Skeletal muscle satellite cell (primary cell): ENCODE data around the gene RUNX3.

ENCODE experiments used
- H3K27me3 ChIP-seq: 2 replicates; pipeline ENCODE4 v1.7.0; 2013; ENCODE audit warnings: low read length; ENCODE audit not compliant: control insufficient read depth, insufficient read depth
- H3K36me3 ChIP-seq: 2 replicates; pipeline ENCODE4 v1.7.0; 2013; ENCODE audit warnings: mild to moderate bottlenecking, control low read depth, low read length; ENCODE audit not compliant: insufficient read depth
- H3K4me1 ChIP-seq: 2 replicates; pipeline ENCODE4 v1.7.0; 2013; ENCODE audit warnings: low read length; ENCODE audit not compliant: control insufficient read depth, insufficient read depth
- H3K4me2 ChIP-seq: 2 replicates; pipeline ENCODE4 v1.7.0; 2013; ENCODE audit warnings: mild to moderate bottlenecking, low read length
- H3K4me3 ChIP-seq: 2 replicates; pipeline ENCODE4 v1.7.0; 2013; ENCODE audit warnings: low read length
- H3K9ac ChIP-seq: 2 replicates; pipeline ENCODE4 v1.7.0; 2013; ENCODE audit warnings: mild to moderate bottlenecking, low read depth, low read length, moderate library complexity
- H3K9me3 ChIP-seq: replicated peaks from 2 replicates; pipeline ENCODE4 v1.7.0; 2013; ENCODE audit warnings: mild to moderate bottlenecking, control low read depth, low read length

The RUNX3 gene

DNA sequence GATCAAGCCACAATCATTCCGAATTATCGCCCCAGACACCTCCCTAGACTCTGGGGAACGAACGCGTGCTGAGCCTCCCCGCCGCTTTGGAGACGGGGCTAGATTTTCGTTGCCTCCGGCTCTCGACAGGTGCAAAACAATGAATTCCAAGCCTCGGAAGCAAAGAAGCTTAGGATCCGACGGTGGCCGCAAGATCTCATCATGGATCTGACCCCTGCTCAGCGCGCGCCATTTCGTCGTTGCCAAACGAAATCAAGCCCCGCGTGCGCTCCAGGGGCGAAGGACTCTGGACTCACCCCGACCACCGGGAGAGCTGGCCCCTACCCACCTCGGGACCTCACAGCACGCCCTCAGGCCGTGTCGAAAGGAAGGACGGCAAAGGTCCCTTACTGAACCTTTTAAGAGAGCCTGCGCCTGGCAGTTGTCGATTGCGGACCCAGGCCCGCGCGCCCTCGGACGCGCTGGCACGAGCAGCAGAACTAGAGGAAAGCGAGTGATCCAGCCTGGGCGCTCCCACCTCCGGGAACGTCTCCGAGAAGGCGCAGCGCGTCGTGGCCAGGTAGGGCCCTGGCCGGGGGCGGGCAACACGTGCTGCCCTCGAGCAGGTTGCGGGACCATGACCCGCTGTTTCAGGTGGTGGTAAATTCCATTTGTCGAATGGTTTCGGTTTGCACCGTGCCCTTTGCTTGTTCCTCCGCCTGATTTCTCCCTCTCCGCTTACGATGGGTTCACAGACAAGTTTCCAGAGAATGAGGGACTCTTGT is 1.6 kb upstream of the RUNX3 start:
- peaks cover 91% of the 10 kb centered on the region for H3K27me3 ChIP-seq
- H3K9ac ChIP-seq: no peak overlapping the region
- H3K4me1 ChIP-seq: peaks cover 8% of the 10 kb centered on the region
- no peak overlapping the region for H3K4me3 ChIP-seq
- H3K4me2 ChIP-seq: no peak overlapping the region
- H3K36me3 ChIP-seq: no peaks in the 10 kb centered on the region
- no peaks in the 10 kb centered on the region for H3K9me3 ChIP-seq

DNA sequence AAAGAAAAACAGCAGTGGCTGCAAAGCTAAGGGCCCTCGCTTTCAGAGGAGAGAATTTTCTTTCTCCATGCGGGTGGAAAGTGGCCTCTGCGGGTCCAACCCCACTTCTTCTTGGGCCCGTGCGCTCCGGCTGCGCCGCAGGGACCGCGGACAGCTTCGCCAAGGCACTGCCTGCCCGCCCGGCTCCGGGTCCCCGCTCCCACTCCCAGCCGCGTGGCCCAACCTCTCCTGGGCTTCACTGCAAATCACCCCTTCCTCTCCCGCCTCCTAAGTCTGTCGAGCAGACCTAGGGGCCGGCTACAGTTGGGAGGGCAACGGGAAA is 1.0 kb upstream of the RUNX3 start:
- Histone ChIP-seq H3K36me3 (no peaks in the 10 kb centered on the region), H3K4me3 (no peak overlapping the region), H3K27me3 (peaks cover 93% of the 10 kb centered on the region), H3K4me1 (peaks cover 8% of the 10 kb centered on the region), H3K9me3 (no peaks in the 10 kb centered on the region), H3K4me2 (no peak overlapping the region), H3K9ac (no peak overlapping the region)

DNA sequence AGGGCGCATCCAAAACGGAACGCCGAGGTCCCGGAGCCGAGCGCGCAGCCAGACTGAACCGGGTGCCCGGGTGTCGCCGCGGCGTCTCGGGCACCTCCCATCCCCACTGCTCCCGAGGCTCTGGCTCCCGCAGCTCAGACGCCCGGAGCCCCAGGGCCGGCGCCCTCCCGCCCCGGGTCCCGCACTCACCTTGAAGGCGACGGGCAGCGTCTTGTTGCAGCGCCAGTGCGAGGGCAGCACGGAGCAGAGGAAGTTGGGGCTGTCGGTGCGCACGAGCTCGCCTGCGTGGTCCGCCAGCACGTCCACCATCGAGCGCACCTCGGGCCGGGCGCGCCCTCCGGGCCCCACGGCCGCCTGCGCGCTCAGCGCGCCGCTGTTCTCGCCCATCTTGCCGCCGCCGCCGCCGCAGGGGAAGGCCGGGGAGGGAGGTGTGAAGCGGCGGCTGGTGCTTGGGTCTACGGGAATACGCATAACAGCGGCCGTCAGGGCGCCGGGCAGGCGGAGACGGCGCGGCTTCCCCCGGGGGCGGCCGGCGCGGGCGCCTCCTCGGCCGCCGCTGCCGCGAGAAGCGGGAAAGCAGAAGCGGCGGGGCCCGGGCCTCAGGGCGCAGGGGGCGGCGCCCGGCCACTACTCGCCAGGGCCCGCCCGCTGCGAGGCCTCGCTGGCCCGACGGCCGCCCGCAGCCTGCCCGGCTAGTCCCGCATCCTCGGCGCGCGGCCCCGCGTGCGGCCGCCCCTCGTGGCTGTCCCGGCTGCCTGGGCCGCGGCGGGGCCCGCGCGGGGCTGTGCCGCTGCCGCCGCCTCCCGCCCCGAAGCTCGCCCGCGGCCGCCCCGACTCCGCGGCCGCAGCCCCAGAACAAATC is 447 bp downstream of the RUNX3 start:
- no peaks in the 10 kb centered on the region for H3K9me3 ChIP-seq
- no peak overlapping the region for H3K9ac ChIP-seq
- H3K27me3 ChIP-seq: peaks cover 94% of the 10 kb centered on the region
- H3K36me3 ChIP-seq: no peaks in the 10 kb centered on the region
- peaks cover 8% of the 10 kb centered on the region for H3K4me1 ChIP-seq
- peak overlapping the region; percentile 5 for H3K4me2 ChIP-seq
- no peak overlapping the region for H3K4me3 ChIP-seq

DNA sequence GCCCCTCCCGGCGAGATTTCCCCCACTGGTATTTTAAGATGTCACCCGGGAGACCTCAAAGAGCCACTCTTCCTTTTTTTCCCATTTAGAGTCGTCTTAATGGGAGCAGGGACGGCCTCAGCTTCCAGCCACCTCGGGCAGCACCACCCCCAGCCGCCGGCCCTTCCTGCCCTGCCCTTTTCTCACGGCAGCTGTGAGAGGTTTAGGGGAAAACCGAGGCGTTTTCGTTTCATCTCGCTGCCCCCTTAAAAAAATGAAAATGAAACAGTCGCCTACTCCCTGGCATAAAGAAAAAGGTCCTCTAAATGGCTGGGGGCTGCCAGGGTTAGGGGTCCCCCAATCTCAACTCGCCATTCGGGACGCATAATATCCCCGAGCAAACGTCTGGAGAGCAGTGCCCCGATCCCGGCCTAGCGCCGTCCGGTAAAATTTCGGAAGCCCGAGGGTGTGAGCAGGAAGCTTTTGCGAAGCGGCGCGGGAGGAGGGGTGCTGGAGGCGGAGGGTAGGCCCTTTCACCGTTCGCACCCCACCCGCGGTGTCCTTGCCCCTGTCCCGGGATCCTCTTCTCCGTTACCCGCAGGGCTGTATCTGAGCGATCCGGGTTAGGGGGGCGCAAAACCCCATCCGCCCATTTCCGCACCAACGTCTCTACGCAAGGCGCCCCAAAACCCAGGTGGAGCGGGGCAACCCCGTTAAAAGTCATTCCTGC is 1.2 kb downstream of the RUNX3 start:
- Histone ChIP-seq H3K27me3 (peaks cover 93% of the 10 kb centered on the region), H3K36me3 (no peaks in the 10 kb centered on the region), H3K9ac (no peak overlapping the region), H3K4me2 (peak overlapping the region; percentile 43), H3K4me3 (no peak overlapping the region), H3K4me1 (peaks cover 8% of the 10 kb centered on the region), H3K9me3 (no peaks in the 10 kb centered on the region)

DNA sequence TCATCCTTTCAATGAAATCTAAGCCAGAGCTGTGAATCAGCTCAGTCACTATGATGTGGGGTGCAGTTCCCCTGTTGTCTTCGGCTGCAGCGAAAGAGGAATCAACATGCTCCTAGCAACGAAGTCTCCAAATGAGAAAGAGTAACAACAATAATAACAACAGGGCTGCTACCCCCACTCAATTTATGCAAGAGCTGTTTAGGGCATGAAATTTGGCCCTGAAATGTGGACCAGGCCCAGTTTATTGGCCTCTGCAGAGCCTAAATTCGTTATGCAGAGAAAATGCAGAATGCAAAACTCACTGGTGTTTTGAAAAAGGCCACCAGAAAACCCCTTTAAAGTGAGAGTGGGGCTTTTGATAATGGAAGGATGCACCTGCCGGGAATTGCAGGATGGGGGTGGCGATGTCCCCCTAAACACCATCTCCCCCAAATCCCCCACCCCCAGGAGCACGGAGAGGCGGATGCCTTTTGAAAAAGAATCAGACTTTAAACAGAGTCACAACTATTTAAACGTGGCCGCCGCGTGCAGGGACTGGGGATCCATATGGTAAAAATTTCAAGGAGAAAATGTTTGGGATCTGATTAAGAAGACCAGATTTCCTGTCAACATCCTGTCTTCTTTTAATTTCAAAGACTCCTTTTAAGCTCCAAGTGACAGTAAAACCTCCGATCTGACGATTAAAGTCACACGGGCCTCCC is 1.9 kb downstream of the RUNX3 start:
- no peak overlapping the region for H3K4me2 ChIP-seq
- peaks cover 86% of the 10 kb centered on the region for H3K27me3 ChIP-seq
- H3K9me3 ChIP-seq: no peaks in the 10 kb centered on the region
- H3K4me3 ChIP-seq: no peak overlapping the region
- no peak overlapping the region for H3K9ac ChIP-seq
- H3K36me3 ChIP-seq: no peaks in the 10 kb centered on the region
- H3K4me1 ChIP-seq: peaks cover 8% of the 10 kb centered on the region

DNA sequence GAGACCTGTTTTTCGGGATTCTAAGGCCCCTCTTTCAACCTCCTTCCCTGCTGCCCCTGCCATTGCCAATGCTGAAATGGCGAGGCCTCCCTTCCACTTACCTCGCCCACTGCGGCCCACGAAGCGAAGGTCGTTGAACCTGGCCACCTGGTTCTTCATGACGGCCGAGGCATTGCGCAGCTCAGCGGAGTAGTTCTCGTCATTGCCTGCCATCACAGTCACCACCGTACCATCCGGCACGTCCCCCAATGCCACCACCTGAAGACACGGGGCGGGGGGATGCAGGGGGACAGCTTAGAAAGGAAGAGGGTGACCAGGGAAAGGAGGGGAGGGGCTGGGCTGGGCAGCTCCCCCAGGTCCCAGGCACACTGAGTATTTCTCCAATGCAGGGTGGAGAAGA is 2.6 kb downstream of the RUNX3 start:
- Histone ChIP-seq H3K36me3 (no peaks in the 10 kb centered on the region), H3K9ac (no peak overlapping the region), H3K4me3 (no peak overlapping the region), H3K9me3 (no peaks in the 10 kb centered on the region), H3K4me1 (peaks cover 8% of the 10 kb centered on the region), H3K27me3 (peaks cover 80% of the 10 kb centered on the region), H3K4me2 (no peak overlapping the region)

DNA sequence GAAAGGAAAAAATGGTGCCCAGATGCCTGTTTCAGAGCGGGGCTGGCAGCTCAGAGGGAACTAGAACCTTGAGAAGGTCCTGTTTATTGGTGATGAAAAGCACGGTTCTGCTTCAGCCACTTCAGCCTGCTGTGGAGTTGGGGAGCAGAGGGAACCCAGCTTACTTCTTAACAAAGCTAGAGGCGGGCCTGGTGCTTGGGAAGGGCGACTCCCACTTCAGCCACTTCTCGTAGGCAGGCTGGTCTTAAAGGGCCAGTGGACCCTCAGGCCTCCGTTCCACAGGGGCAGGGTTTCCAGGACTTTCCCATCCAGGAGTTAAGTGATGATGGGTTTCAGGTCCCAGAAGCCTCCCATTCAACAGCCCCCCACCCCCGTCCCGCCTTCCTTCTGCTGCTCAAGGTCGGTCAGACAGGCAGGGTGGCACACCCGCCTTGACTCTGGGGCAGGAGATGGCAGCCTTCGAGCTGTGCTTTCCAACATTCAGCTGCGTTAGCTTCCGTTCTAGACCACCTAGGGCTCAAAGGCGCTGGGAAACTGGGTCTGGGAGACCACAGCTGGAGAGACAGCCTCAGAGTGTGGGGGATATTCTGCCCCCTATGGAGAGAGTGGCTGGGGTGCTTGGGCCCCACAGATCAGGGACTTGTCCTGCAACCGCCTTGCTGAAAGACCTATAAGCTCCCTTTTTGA is 3.4 kb downstream of the RUNX3 start:
- H3K9ac ChIP-seq: no peak overlapping the region
- H3K4me1 ChIP-seq: peaks cover 5% of the 10 kb centered on the region
- H3K36me3 ChIP-seq: no peaks in the 10 kb centered on the region
- no peak overlapping the region for H3K4me3 ChIP-seq
- H3K4me2 ChIP-seq: no peak overlapping the region
- peaks cover 76% of the 10 kb centered on the region for H3K27me3 ChIP-seq
- no peaks in the 10 kb centered on the region for H3K9me3 ChIP-seq

DNA sequence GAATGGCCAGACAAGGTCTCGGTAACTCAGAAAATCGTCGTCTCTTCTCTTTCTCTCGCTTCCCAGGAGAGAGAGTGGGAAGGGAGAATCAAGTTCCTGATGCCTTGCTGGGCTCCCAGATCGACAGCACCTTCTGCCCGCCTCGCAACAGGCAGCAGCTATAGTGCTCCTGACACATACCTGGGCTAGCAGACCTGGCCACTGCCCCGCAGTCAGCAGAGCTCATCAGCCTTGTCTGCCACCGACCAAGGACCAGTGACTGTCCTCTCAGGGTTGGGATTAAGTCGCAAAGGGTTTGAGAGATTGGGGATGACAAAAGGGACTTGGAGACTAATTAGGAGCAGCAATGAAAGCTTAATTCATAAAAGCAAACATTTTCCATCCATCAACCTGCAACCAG is 4.1 kb downstream of the RUNX3 start:
- Histone ChIP-seq H3K36me3 (no peaks in the 10 kb centered on the region), H3K4me3 (no peak overlapping the region)

DNA sequence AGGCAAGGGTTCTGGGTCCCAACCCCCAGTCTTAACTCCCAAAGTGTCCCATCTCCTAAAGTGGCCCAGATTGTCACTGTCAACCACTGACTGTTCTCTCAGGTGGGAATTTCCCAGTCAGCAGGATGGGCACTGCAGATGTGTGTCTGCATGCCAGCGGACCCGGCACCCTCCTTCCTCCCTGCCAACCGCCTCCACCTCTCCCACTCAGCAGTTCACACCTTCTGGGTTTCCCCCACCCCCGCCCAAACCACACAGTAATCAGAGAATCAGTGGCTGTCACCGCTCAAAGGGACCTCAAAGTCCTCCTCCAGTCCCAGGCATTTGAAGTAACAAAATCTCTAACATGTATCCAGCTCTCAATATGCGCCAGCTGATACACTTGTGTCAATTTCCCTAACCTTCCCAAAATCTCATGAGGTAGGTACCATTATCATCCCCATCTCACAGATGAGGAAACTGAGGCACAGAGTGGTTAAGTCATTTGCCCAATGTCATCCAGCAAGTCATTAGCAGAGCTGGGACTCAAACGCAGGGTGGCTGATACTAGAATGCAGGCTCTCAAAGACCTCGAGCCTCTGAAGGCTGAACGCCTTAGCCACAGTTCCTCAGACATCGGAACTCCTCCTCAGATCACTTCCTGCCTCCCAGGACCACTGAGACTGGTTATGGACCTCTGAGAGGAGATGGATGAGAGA is 4.8 kb downstream of the RUNX3 start:
- H3K9ac ChIP-seq: no peak overlapping the region
- no peak overlapping the region for H3K4me3 ChIP-seq
- no peaks in the 10 kb centered on the region for H3K9me3 ChIP-seq
- no peak overlapping the region for H3K4me2 ChIP-seq
- peaks cover 7% of the 10 kb centered on the region for H3K4me1 ChIP-seq
- no peaks in the 10 kb centered on the region for H3K36me3 ChIP-seq
- H3K27me3 ChIP-seq: peaks cover 70% of the 10 kb centered on the region

More for the DNA sequence above, 4.1 kb downstream of the RUNX3 start:
- peaks cover 71% of the 10 kb centered on the region for H3K27me3 ChIP-seq
- H3K9me3 ChIP-seq: no peaks in the 10 kb centered on the region
- no peak overlapping the region for H3K4me2 ChIP-seq
- H3K9ac ChIP-seq: no peak overlapping the region
- peaks cover 3% of the 10 kb centered on the region for H3K4me1 ChIP-seq

DNA sequence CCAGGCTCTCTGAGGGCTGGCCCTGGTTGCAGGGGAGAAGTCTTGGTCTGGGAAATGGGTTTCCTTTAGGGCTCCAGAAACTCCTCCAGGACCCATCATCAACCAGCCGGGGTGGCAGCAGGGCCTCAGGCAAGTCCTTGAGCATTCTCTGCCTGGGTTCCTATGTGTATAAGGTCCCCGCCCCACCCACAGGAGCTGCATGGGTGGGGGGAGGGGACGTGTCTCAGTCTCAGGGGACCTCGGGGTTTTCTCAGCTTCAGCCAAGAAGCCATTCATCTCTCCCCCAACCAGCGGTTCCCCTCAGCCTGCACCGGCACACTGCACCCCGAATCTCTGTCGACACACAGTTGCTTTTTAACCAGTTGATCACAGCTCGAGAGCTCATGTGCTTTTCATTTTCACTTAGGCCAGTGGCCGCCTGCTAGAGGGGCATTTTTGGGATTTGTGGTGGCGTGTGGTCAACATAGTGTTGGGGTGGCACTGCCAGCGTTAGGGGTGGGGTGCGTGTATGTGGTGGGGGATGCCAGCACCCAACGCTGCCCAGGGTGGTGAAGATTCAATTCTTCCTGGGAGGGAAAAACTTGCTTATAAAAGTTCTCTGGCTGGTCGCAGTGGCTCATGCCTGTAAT is 6.5 kb downstream of the RUNX3 start:
- peaks cover 58% of the 10 kb centered on the region for H3K27me3 ChIP-seq
- peaks cover 9% of the 10 kb centered on the region for H3K4me1 ChIP-seq
- H3K9ac ChIP-seq: no peak overlapping the region
- no peak overlapping the region for H3K4me2 ChIP-seq
- no peak overlapping the region for H3K4me3 ChIP-seq
- H3K36me3 ChIP-seq: no peaks in the 10 kb centered on the region
- H3K9me3 ChIP-seq: no peaks in the 10 kb centered on the region
